ENCODE results near the gene PDIA2.

DNA sequence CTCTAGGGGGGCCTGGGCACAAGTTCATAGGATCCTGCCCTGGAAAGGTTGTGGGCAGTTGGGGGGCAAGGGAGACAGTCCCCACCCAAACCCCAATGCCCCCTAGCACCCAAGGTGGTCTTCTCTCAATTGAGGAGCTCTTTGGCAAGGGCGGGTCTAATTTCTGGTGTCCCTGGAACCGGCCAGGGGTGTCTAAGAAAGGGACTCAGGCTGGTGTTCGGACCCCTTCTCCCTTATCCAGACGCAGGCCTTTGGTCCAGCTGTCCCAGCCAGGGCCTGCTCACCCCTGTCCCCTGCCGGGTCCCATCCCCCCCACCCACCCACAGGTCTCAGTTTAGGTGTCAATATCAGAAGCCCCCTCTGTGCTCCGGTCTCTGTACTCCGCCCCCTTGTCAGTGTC lies 3.4 kb upstream of the PDIA2 start:
- TF ChIP-seq, protein P1, sequence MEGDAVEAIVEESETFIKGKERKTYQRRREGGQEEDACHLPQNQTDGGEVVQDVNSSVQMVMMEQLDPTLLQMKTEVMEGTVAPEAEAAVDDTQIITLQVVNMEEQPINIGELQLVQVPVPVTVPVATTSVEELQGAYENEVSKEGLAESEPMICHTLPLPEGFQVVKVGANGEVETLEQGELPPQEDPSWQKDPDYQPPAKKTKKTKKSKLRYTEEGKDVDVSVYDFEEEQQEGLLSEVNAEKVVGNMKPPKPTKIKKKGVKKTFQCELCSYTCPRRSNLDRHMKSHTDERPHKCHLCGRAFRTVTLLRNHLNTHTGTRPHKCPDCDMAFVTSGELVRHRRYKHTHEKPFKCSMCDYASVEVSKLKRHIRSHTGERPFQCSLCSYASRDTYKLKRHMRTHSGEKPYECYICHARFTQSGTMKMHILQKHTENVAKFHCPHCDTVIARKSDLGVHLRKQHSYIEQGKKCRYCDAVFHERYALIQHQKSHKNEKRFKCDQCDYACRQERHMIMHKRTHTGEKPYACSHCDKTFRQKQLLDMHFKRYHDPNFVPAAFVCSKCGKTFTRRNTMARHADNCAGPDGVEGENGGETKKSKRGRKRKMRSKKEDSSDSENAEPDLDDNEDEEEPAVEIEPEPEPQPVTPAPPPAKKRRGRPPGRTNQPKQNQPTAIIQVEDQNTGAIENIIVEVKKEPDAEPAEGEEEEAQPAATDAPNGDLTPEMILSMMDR (IDR thresholded peaks at IDR 0.05) = no peak
- TF ChIP-seq EP300 (IDR thresholded peaks at IDR 0.05) (no peak), POLR2A (IDR thresholded peaks at IDR 0.05) (no peak)

Measured in tibial nerve (tissue), 4 donors.